WTC11 (cell line): ENCODE results near the gene MAML2. TPM values are rescaled to one million over a fixed set of nuclear protein-coding genes. Genes with fewer than 3 reads are reported as not detected.

Source experiments
- ATAC-seq: fragments of 200-7000 bp; cut with Tn5 transposase; 2 replicates; pipeline ENCODE4 v1.10.0; 2021; ENCODE audit warnings: mild to moderate bottlenecking, moderate library complexity
- CTCF ChIA-PET: fragments of 300-600 bp; sonication (Branson Sonifier 250); formaldehyde crosslinking; loops from one replicate; lab custom pipeline; 2021; ENCODE audit warnings: antibody characterized with exemption; lab: Charles Lee
- POLR2A ChIA-PET: fragments of 350-600 bp; sonication (Branson Sonifier 250); formaldehyde crosslinking; loops from one replicate; lab custom pipeline; 2021; ENCODE audit warnings: antibody characterized with exemption; lab: Charles Lee
- DNase-seq: peaks from one replicate; pipeline ENCODE4 v3.0.0; 2021; ENCODE audit warnings: low spot score
- H3K27ac Mint-ChIP-seq: 2 replicates; pipeline ENCODE4 v1.8.0; 2021; ENCODE audit warnings: mixed read lengths
- H3K27me3 Mint-ChIP-seq: 2 replicates; pipeline ENCODE4 v1.8.0; 2021; ENCODE audit warnings: low read depth, mild to moderate bottlenecking, moderate library complexity, mixed read lengths
- H3K36me3 Mint-ChIP-seq: 2 replicates; pipeline ENCODE4 v1.8.0; 2021; ENCODE audit warnings: mixed read lengths
- H3K4me1 Mint-ChIP-seq: 2 replicates; pipeline ENCODE4 v1.8.0; 2022; ENCODE audit warnings: mixed read lengths
- H3K4me3 Mint-ChIP-seq: 2 replicates; pipeline ENCODE4 v1.8.0; 2021; ENCODE audit warnings: mild to moderate bottlenecking, moderate library complexity, mixed read lengths
- H3K9me3 Mint-ChIP-seq: 2 replicates; pipeline ENCODE4 v1.8.0; 2021; ENCODE audit warnings: mixed read lengths
- ATF1 ChIP-seq: sonication (generic); formaldehyde crosslinking; IDR thresholded peaks from 2 replicates; pipeline ENCODE4 v1.8.1; 2023; ENCODE audit warnings: mild to moderate bottlenecking, moderate library complexity, missing genetic modification reagents
- CBFB ChIP-seq: sonication (generic); formaldehyde crosslinking; IDR thresholded peaks from 2 replicates; pipeline ENCODE4 v1.8.1; 2022; ENCODE audit warnings: mild to moderate bottlenecking, low read depth, missing genetic modification reagents
- ELF4 ChIP-seq: sonication (generic); formaldehyde crosslinking; IDR thresholded peaks from 2 replicates; pipeline ENCODE4 v1.8.1; 2022; ENCODE audit warnings: low read depth, mild to moderate bottlenecking, moderate library complexity, missing genetic modification reagents
- FOXJ3 ChIP-seq: sonication (generic); formaldehyde crosslinking; IDR thresholded peaks from 2 replicates; pipeline ENCODE4 v1.9.0; 2021; ENCODE audit warnings: missing genetic modification reagents, mild to moderate bottlenecking, borderline replicate concordance
- KAT7 ChIP-seq: sonication (generic); formaldehyde crosslinking; IDR thresholded peaks from 2 replicates; pipeline ENCODE4 v1.8.1; 2023; ENCODE audit warnings: missing genetic modification reagents, mild to moderate bottlenecking, borderline replicate concordance
- NFYB ChIP-seq: sonication (generic); formaldehyde crosslinking; conservative IDR thresholded peaks from 2 replicates; pipeline ENCODE4 v1.8.0; 2022; ENCODE audit warnings: low read depth, missing genetic modification reagents
- PRRX2 ChIP-seq: fragments of 250-450 bp; sonication (Bioruptor Pico); IDR thresholded peaks from 2 replicates; pipeline ENCODE4 v1.8.0; 2021; ENCODE audit warnings: mild to moderate bottlenecking
- SMAD4 ChIP-seq: sonication (generic); formaldehyde crosslinking; IDR thresholded peaks from 2 replicates; pipeline ENCODE4 v1.8.0; 2022; ENCODE audit warnings: mild to moderate bottlenecking, missing genetic modification reagents
- SOX15 ChIP-seq: fragments of 250-450 bp; sonication (Bioruptor Pico); IDR thresholded peaks from 2 replicates; pipeline ENCODE4 v1.9.0; 2021; ENCODE audit warnings: mild to moderate bottlenecking
- TCF7 ChIP-seq: sonication (generic); formaldehyde crosslinking; IDR thresholded peaks from 2 replicates; pipeline ENCODE4 v1.8.0; 2022; ENCODE audit warnings: mild to moderate bottlenecking, low read depth, missing genetic modification reagents, moderate library complexity
- TP53 ChIP-seq: sonication (generic); formaldehyde crosslinking; IDR thresholded peaks from 2 replicates; pipeline ENCODE4 v1.8.1; 2023; ENCODE audit warnings: mild to moderate bottlenecking, missing genetic modification reagents
- ZNF263 ChIP-seq: sonication (generic); formaldehyde crosslinking; IDR thresholded peaks from 2 replicates; pipeline ENCODE4 v1.8.1; 2022; ENCODE audit warnings: low read depth, mild to moderate bottlenecking, moderate library complexity, missing genetic modification reagents
- ZNF317 ChIP-seq: sonication (generic); formaldehyde crosslinking; IDR thresholded peaks from 2 replicates; pipeline ENCODE4 v1.8.1; 2023; ENCODE audit warnings: low read depth, mild to moderate bottlenecking, moderate library complexity, missing genetic modification reagents, borderline replicate concordance
- ZNF396 ChIP-seq: fragments of 250-450 bp; sonication (Bioruptor Pico); IDR thresholded peaks from 2 replicates; pipeline ENCODE4 v1.8.0; 2021; ENCODE audit warnings: mild to moderate bottlenecking, moderate library complexity, borderline replicate concordance
- ZNF416 ChIP-seq: fragments of 250-450 bp; sonication (Bioruptor Pico); IDR thresholded peaks from 2 replicates; pipeline ENCODE4 v1.9.0; 2021; ENCODE audit warnings: mild to moderate bottlenecking, inconsistent platforms
- total RNA-seq: library from RNA; stranded (reverse); gene quantifications from 3 replicates; pipeline ENCODE4 v1.2.3, GENCODE V29; 2021
- TF ChIP-seq, protein P1 (sequence below): sonication (generic); formaldehyde crosslinking; conservative IDR thresholded peaks from 2 replicates; pipeline ENCODE4 v1.8.1; 2022; ENCODE audit warnings: mild to moderate bottlenecking, missing genetic modification reagents
- TF ChIP-seq, protein P2 (sequence below): sonication (generic); formaldehyde crosslinking; IDR thresholded peaks from 2 replicates; pipeline ENCODE4 v1.8.0; 2022; ENCODE audit warnings: missing genetic modification reagents
- TF ChIP-seq, protein P3 (sequence below): sonication (generic); formaldehyde crosslinking; IDR thresholded peaks from 2 replicates; pipeline ENCODE4 v1.8.1; 2022; ENCODE audit warnings: mild to moderate bottlenecking, moderate library complexity, missing genetic modification reagents
- TF ChIP-seq, protein P4 (sequence below): sonication (generic); formaldehyde crosslinking; IDR thresholded peaks from 2 replicates; pipeline ENCODE4 v1.8.1; 2023; ENCODE audit warnings: mild to moderate bottlenecking, missing genetic modification reagents, borderline replicate concordance
- TF ChIP-seq, protein P5 (sequence below): sonication (generic); formaldehyde crosslinking; IDR thresholded peaks from 2 replicates; pipeline ENCODE4 v1.8.0; 2022; ENCODE audit warnings: mild to moderate bottlenecking, missing genetic modification reagents
- TF ChIP-seq, protein P6 (sequence below): sonication (generic); formaldehyde crosslinking; IDR thresholded peaks from 2 replicates; pipeline ENCODE4 v1.8.1; 2023; ENCODE audit warnings: mild to moderate bottlenecking, missing genetic modification reagents
- TF ChIP-seq, protein P7 (sequence below): fragments of 250-450 bp; sonication (Bioruptor Pico); IDR thresholded peaks from 2 replicates; pipeline ENCODE4 v1.9.0; 2021; ENCODE audit warnings: moderate library complexity, mild to moderate bottlenecking, inconsistent platforms, borderline replicate concordance

MAML2 gene
- total RNA-seq, 1 experiment from 2014 or later, result 8.1 TPM

DNA sequence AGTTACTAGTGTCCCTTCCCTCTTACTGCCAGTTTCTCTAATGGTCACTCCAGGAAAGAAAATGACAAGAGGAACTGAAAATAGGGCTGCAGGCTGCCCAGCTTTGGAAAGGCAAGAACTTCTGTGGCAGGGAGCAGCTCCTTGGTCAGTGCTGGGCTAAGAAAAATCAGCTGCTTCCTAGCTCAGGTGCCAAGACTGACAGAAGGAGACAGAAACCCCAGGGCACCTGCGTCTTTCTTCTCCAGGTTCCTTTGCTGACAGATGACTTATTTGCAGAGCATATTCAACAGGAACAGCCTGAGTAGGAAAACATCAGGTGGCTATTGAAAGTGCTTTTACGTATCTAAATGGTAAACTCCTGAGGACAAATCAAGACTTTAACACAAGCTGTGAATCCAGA lies 25.4 kb downstream of the MAML2 start:
- 0 out of 2 replicates have a peak overlapping the region, but pooled peaks have one; percentile 50 for H3K27ac Mint-ChIP-seq
- ATAC-seq, result peak; percentile 14; the same call in 1 of the 2 replicates
- no peaks in the 10 kb centered on the region for H3K36me3 Mint-ChIP-seq
- no peaks in the 10 kb centered on the region for H3K27me3 Mint-ChIP-seq
- CTCF ChIA-PET, result interaction anchor here (1.0 kb wide), 1 partner anchor 25 kb away, joined by 7 read pairs; the partner anchor contains the start of gene MAML2
- no peaks in the 10 kb centered on the region for H3K9me3 Mint-ChIP-seq
- DNase-seq, result no peak
- POLR2A ChIA-PET, result no interaction called here
- TF ChIP-seq, protein P1, sequence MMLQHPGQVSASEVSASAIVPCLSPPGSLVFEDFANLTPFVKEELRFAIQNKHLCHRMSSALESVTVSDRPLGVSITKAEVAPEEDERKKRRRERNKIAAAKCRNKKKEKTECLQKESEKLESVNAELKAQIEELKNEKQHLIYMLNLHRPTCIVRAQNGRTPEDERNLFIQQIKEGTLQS, result no peak
- TF ChIP-seq ZNF317 (CRISPR knock-in tag), result peak; percentile 60; the same call in 1 of the 2 replicates
- no peak for TF ChIP-seq PRRX2 (CRISPR knock-in tag)
- TF ChIP-seq, protein P2, sequence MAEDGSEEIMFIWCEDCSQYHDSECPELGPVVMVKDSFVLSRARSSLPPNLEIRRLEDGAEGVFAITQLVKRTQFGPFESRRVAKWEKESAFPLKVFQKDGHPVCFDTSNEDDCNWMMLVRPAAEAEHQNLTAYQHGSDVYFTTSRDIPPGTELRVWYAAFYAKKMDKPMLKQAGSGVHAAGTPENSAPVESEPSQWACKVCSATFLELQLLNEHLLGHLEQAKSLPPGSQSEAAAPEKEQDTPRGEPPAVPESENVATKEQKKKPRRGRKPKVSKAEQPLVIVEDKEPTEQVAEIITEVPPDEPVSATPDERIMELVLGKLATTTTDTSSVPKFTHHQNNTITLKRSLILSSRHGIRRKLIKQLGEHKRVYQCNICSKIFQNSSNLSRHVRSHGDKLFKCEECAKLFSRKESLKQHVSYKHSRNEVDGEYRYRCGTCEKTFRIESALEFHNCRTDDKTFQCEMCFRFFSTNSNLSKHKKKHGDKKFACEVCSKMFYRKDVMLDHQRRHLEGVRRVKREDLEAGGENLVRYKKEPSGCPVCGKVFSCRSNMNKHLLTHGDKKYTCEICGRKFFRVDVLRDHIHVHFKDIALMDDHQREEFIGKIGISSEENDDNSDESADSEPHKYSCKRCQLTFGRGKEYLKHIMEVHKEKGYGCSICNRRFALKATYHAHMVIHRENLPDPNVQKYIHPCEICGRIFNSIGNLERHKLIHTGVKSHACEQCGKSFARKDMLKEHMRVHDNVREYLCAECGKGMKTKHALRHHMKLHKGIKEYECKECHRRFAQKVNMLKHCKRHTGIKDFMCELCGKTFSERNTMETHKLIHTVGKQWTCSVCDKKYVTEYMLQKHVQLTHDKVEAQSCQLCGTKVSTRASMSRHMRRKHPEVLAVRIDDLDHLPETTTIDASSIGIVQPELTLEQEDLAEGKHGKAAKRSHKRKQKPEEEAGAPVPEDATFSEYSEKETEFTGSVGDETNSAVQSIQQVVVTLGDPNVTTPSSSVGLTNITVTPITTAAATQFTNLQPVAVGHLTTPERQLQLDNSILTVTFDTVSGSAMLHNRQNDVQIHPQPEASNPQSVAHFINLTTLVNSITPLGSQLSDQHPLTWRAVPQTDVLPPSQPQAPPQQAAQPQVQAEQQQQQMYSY, result no peak
- no peak for TF ChIP-seq ATF1 (CRISPR knock-in tag)
- peaks cover 69% of the 10 kb centered on the region for H3K4me1 Mint-ChIP-seq
- no peak overlapping the region for H3K4me3 Mint-ChIP-seq

DNA sequence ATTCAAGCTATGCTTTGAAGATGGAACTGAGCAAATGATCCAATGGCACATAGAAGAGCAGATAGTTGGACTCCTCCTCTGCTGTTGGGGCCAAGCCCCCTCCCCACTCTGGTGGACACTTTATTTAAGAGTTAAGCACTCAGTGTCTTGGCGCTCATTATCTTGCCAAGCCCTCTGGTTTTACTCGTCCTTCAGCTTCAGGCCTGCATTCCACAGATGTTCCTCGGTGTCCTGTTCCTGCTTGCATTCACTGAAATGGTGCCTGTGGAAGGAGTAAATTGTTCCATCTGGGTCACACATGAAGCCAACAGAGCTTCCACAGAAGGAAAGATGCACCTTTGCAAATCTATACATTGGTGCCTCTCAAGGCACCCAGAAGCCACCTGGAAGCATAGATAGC lies 26.1 kb downstream of the MAML2 start:
- peak overlapping the region; percentile 62; the same call in 1 of the 2 replicates for H3K27ac Mint-ChIP-seq
- TF ChIP-seq TCF7 (no peak), SOX15 (no peak), ZNF263 (CRISPR knock-in tag) (no peak), FOXJ3 (CRISPR knock-in tag) (no peak), KAT7 (CRISPR knock-in tag) (no peak), CBFB (CRISPR knock-in tag) (no peak), ELF4 (no peak), NFYB (CRISPR knock-in tag) (no peak), TP53 (CRISPR knock-in tag) (no peak), SMAD4 (CRISPR knock-in tag) (no peak), ZNF396 (no peak), ZNF416 (CRISPR knock-in tag) (no peak)
- TF ChIP-seq, protein P3, sequence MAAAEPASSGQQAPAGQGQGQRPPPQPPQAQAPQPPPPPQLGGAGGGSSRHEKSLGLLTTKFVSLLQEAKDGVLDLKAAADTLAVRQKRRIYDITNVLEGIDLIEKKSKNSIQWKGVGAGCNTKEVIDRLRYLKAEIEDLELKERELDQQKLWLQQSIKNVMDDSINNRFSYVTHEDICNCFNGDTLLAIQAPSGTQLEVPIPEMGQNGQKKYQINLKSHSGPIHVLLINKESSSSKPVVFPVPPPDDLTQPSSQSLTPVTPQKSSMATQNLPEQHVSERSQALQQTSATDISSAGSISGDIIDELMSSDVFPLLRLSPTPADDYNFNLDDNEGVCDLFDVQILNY (CRISPR knock-in tag), result no peak
- TF ChIP-seq, protein P4, sequence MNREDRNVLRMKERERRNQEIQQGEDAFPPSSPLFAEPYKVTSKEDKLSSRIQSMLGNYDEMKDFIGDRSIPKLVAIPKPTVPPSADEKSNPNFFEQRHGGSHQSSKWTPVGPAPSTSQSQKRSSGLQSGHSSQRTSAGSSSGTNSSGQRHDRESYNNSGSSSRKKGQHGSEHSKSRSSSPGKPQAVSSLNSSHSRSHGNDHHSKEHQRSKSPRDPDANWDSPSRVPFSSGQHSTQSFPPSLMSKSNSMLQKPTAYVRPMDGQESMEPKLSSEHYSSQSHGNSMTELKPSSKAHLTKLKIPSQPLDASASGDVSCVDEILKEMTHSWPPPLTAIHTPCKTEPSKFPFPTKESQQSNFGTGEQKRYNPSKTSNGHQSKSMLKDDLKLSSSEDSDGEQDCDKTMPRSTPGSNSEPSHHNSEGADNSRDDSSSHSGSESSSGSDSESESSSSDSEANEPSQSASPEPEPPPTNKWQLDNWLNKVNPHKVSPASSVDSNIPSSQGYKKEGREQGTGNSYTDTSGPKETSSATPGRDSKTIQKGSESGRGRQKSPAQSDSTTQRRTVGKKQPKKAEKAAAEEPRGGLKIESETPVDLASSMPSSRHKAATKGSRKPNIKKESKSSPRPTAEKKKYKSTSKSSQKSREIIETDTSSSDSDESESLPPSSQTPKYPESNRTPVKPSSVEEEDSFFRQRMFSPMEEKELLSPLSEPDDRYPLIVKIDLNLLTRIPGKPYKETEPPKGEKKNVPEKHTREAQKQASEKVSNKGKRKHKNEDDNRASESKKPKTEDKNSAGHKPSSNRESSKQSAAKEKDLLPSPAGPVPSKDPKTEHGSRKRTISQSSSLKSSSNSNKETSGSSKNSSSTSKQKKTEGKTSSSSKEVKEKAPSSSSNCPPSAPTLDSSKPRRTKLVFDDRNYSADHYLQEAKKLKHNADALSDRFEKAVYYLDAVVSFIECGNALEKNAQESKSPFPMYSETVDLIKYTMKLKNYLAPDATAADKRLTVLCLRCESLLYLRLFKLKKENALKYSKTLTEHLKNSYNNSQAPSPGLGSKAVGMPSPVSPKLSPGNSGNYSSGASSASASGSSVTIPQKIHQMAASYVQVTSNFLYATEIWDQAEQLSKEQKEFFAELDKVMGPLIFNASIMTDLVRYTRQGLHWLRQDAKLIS (CRISPR knock-in tag), result no peak
- TF ChIP-seq, protein P5, sequence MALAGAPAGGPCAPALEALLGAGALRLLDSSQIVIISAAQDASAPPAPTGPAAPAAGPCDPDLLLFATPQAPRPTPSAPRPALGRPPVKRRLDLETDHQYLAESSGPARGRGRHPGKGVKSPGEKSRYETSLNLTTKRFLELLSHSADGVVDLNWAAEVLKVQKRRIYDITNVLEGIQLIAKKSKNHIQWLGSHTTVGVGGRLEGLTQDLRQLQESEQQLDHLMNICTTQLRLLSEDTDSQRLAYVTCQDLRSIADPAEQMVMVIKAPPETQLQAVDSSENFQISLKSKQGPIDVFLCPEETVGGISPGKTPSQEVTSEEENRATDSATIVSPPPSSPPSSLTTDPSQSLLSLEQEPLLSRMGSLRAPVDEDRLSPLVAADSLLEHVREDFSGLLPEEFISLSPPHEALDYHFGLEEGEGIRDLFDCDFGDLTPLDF (CRISPR knock-in tag), result no peak
- TF ChIP-seq, protein P6, sequence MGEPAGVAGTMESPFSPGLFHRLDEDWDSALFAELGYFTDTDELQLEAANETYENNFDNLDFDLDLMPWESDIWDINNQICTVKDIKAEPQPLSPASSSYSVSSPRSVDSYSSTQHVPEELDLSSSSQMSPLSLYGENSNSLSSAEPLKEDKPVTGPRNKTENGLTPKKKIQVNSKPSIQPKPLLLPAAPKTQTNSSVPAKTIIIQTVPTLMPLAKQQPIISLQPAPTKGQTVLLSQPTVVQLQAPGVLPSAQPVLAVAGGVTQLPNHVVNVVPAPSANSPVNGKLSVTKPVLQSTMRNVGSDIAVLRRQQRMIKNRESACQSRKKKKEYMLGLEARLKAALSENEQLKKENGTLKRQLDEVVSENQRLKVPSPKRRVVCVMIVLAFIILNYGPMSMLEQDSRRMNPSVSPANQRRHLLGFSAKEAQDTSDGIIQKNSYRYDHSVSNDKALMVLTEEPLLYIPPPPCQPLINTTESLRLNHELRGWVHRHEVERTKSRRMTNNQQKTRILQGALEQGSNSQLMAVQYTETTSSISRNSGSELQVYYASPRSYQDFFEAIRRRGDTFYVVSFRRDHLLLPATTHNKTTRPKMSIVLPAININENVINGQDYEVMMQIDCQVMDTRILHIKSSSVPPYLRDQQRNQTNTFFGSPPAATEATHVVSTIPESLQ, result no peak
- TF ChIP-seq, protein P7, sequence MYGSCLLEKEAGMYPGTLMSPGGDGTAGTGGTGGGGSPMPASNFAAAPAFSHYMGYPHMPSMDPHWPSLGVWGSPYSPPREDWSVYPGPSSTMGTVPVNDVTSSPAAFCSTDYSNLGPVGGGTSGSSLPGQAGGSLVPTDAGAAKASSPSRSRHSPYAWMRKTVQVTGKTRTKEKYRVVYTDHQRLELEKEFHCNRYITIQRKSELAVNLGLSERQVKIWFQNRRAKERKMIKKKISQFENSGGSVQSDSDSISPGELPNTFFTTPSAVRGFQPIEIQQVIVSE, result no peak

More for the DNA sequence above, 26.1 kb downstream of the MAML2 start:
- Mint-ChIP-seq H3K36me3 (no peaks in the 10 kb centered on the region), H3K9me3 (no peaks in the 10 kb centered on the region), H3K27me3 (no peaks in the 10 kb centered on the region), H3K4me1 (peaks cover 66% of the 10 kb centered on the region), H3K4me3 (no peak overlapping the region)
- ChIA-PET CTCF (interaction anchor here (1.0 kb wide), 1 partner anchor 26 kb away, joined by 7 read pairs; the partner anchor contains the start of gene MAML2), POLR2A (no interaction called here)
- no peak for ATAC-seq
- DNase-seq, result no peak
